ENCODE data around the gene EIF4G3. TPM values are rescaled to one million over a fixed set of nuclear protein-coding genes. Genes with fewer than 3 reads are reported as not detected.

The EIF4G3 gene
- total and polyA plus RNA-seq, 9 of the 15 experiments (the other 6 are each of a cell fraction or from before 2014, with no cell fraction given) = 6.7 to 40.5 (median 32.1) TPM

- 0 out of 3 replicates have a peak overlapping the region, but pooled peaks have one; percentile 2 for H3K27ac ChIP-seq (ENCODE audit: extremely low read depth, low read depth, low read length)
- no peak overlapping the region for H2AFZ ChIP-seq (ENCODE audit: low read depth, low read length)
- H4K20me1 ChIP-seq (replicated peaks; ENCODE audit: control insufficient read depth, insufficient read depth, low read length) = no peaks in the 10 kb centered on the region
- POLR2A ChIA-PET = interaction anchor here (0.7 to 0.8 kb wide), 2 partner anchors 11 to 12 kb away, joined by 3 to 5 read pairs; no protein-coding TSS in a partner anchor
- no peak overlapping the region for H3K4me3 ChIP-seq
- H3K36me3 ChIP-seq (ENCODE audit: control insufficient read depth, insufficient read depth, low read length) = peaks cover 17% of the 10 kb centered on the region; the same call in 2 of the 3 replicates
- intact Hi-C loops (cut with micrococcal nuclease) = no loop called here
- no peak overlapping the region for H3K4me2 ChIP-seq (ENCODE audit: insufficient read depth, low read length)
- no peaks in the 10 kb centered on the region for H3K27me3 ChIP-seq (ENCODE audit: control insufficient read depth in 2 of 2, insufficient read depth in 2 of 2, low read length in 2 of 2)
- TF ChIP-seq HINFP (tag; conservative IDR thresholded peaks at IDR 0.05; ENCODE audit: low read depth) (no peak), CEBPB (tag; IDR thresholded peaks at IDR 0.05) (peak; percentile 33; the same call in 1 of the 2 replicates), ZNF79 (CRISPR knock-in tag; IDR thresholded peaks at IDR 0.05; ENCODE audit: low read depth) (no peak), GMEB1 (CRISPR knock-in tag; IDR thresholded peaks at IDR 0.05) (no peak), FOXJ2 (tag; IDR thresholded peaks at IDR 0.05) (no peak), ZNF41 (CRISPR knock-in tag; conservative IDR thresholded peaks at IDR 0.05) (no peak), MAFK (IDR thresholded peaks at IDR 0.05; ENCODE audit: low read length) (no peak), ZNF384 (IDR thresholded peaks at IDR 0.05; ENCODE audit: low read depth, low read length) (no peak)
- H3K9me3 ChIP-seq (replicated peaks; ENCODE audit: control insufficient read depth, insufficient read depth, low read depth, low read length) = no peaks in the 10 kb centered on the region
- ATAC-seq = no peak
- FAIRE-seq = no peak
- in situ Hi-C loops (cut with MboI) = no loop called here
- BruUV-seq (replicated peaks) = TSS peak; percentile 4
- WGBS (ENCODE audit: insufficient coverage, low coverage, missing lambda C conversion rate) = 55% methylated on average over 2 of the region's 2 CpGs
- CTCF ChIA-PET (ENCODE audit: low intra/inter-chr PET ratio) = no interaction called here
- no peaks in the 10 kb centered on the region for H3K9me1 ChIP-seq (ENCODE audit: control insufficient read depth, insufficient read depth, low read length)
- no peak for DNase-seq (ENCODE audit: extremely low read depth in 1 of 4, low spot score in 3 of 4)
- H3K4me1 ChIP-seq (replicated peaks in 1 of 2; ENCODE audit: control insufficient read depth in 2 of 2, insufficient read depth in 2 of 2, low read length in 2 of 2) = peaks cover 0 to 4% of the 10 kb centered on the region in 2 experiments; a peak in 2 of 5 replicates
- H3K79me2 ChIP-seq (ENCODE audit: control insufficient read depth, insufficient read depth, low read length) = peaks cover 39% of the 10 kb centered on the region
- no peak overlapping the region for H3K9ac ChIP-seq (ENCODE audit: insufficient read depth in 1 of 2, low read depth in 2 of 2, low read length in 2 of 2)
Observed at GRCh38 chr1:21165076-21165475, 11.6 kb downstream of the EIF4G3 start.

All from K562 (cell line).